ENCODE measurements around the gene FIGLA.

- TF ChIP-seq POLR2A (IDR thresholded peaks at IDR 0.05; ENCODE audit: low read length) (no peak), GATA1 (IDR thresholded peaks at IDR 0.05; ENCODE audit: low read depth, low read length) (no peak)
These were observed 21.0 kb downstream of the FIGLA start for GRCh38 chr2:70769450-70769849.

Measured in erythroblast (primary cell).